Activated CD4-positive, alpha-beta T cell treated with anti-CD3 and anti-CD28 coated beads, Interleukin-2, amount 50 U/mL, for 24 hours (primary cell): ENCODE data around the gene MED7.
"Not testable (repeated sequence)": the region's sequence is repeated elsewhere in the genome, so short reads cannot be mapped to it uniquely, and the experiment has no call there.

Experiments used
- DNase-seq, 2 donors: peaks; one replicate each; pipeline ENCODE4 v3.0.0-alpha.2; 2020; ENCODE audit warnings: low read depth in 1 of 2, low spot score in 1 of 2

Gene MED7, protein sequence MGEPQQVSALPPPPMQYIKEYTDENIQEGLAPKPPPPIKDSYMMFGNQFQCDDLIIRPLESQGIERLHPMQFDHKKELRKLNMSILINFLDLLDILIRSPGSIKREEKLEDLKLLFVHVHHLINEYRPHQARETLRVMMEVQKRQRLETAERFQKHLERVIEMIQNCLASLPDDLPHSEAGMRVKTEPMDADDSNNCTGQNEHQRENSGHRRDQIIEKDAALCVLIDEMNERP

DNA sequence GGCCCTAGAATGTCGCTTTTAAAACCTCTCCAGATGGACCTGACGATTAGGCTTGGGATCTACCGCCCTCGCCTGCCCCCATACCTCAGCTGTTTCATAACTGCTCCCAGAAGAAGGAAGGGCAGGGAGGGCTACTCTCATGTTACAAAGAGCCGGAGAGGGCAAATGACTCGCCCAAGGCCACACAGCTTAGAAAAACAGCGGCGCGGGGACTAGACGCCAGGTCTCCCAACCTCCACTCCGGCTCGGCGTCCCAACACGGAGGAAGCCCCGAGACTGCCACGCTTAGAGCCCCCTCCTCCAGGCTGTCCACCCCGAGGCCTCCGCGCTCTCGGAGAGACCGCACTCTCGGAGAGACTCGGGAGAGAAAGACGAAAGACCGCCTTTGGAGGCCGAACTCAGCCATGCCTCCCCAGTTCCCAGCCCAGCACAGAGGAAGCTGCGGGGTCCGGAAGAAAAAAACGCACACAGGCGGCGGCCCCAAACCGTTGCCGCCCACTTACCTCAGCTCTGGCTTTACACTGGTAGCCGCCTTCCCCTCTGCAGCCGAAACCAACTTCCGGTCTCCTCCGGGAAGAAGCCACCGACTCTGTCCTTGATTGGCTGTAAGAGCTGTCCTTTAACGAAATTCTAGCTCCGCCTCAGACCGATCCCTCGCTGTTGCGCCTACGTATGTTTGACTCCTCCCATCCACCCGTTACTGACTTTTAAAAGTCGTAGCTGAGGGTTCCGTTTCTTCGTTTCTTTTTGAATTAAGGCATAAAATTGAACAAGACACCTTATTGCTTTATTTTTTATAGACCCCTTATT, at the start of gene MED7:
TSS of gene MED7 (minus strand) at position 549 of the 810 bp plus-strand sequence. CDS start 3,434 bp downstream, outside the sequence.
- peak; percentile 57 to 96 for DNase-seq

DNA sequence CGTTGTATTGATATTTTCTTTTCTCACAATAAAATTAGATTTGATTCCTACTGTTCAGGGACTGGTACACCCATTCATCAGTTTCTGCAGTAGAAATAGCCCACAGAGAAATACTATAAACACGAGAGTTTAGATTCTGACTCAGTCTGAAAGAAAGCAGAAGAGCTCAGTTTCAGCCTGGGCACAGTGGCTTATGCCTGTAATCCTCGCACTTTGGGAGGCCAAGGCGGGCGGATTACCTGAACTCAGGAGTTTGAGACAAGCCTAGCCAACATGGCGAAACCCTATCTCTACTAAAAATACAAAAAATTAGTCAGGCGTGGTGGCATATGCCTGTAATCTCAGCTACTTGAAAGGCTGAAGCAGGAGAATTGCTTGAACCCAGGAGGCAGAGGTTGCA, 46.6 kb upstream of the MED7 start:
- peak in 1 of 2 donors; percentile 54 for DNase-seq

DNA sequence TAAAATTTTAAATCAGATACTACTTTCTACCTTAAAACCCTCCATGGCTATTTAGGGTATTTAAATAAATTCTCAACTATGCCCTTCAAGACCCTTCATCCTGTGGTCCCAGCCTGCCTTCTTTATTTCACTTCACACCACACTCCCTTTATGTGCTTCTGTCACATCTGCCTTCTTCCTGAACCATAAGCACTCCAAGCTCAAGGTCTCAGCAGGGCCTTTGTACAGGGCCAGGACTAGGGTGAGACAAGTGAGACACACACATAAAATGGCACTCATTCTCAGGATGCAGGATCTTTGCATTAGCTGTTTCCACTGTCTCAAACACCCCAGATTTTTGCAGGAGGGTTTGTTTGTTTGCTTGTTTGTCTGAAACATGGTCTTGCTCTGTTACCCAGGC, 45.6 kb upstream of the MED7 start:
- no peak for DNase-seq

DNA sequence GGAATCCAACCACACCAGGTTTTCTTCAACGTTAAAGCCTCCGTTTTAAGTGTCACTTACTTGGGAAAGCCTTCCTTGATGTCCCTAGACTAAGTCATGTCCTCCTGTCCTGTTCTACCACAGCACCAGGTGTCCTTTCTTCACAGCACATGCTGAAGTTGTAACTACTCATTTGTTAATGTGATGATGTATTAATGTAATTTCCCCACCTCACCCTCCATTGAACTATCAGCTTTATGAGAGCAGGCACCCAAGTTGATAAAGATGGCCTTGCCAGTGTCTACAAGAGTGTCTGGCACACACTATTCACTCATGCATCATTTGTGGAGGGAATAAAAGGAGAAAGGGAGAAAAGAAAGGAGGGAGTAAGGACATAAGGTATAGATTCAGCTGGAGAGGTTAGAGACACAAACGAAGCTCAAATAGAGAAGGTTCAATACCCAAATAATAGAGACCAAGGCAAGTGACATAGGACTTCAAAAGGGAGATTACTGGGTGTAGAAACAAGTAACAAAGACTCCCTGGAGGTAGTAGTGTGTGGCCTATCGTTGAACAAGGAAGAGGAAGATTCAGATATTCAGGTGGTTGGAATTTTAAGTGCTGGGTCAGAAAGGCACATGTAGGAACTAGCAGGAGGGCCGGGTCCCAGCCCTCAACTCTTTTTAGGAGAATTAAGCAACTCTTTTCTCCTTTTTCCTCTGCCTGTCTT, 44.5 kb upstream of the MED7 start:
- DNase-seq, result no peak

DNA sequence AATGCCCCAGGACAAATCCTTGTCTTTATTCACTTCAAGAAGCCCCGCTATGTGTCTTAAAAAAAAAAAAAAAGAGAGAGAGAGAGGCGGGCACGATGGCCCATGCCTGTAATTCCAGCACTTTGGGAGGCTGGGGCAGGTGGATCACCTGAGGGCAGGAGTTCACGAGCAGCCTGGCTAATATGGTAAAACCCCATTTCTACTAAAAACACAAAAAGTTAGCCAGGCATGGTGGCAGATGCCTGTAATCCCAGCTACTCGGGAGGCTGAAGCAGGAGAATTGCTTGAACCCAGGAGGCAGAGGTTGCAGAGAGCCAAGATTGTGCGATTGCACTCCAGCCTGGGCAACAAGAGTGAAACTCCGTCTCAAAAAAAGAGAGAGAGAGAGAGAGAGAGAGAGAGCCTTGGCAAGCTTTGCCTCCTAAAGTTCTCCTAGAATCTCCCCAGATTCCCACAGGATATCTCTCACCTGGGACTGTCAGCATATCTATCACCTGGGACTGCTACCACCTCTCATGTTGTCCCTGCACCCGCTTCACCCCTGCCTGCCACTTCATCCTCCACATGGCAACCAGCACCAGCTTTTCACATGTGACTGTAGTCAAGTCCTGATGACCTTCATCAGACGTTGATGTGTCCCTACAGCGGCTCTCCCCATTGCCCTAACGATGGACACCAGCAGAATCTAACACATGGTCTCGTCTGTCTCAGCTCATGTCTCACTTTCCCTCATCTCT, 43.8 kb upstream of the MED7 start:
- no peak for DNase-seq

DNA sequence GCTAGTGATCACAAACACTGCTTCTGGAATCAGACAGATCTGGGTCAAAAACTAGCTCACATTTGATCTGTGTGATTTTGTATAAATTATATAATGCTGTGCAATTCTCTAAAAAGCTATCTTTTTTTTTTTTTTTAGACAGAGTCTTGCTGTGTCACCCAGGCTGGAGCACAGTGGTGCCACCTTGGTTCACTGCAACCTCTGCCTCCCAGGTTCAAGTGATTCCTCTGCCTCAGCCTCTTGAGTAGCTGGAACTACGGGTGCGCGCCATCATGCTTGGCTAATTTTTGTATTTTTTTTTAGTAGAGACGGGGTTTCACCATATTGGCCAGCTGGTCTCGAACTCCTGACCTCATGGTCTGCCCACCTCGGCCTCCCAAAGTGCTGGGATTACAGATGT, 42.5 kb upstream of the MED7 start:
- DNase-seq, result not testable (repeated sequence)

DNA sequence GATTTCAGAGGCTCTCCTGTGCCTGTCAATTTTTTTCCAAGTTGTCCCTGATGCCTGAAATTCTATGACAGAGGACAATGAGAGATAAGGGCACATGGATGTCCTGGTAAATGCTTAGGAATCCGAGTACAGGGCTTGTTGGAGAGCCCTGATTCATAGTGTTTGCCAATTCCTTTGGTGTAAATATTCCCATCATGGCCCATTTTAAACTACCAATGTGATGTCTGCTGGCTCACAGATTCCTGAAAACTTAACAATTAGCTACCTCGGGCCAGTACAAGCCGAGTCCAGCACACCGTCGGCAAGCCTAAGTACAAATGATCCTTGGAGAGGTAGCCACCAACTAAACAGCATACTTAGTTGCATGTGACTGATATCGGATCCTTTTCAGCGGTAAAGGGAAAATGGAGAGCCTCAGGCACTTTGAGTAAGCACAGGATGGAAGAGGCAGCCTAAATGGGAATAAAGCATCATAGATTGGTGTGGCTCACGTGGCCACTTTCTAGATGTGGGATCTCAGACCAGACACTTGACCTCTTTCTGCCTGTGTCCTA, 41.5 kb upstream of the MED7 start:
- DNase-seq, result no peak

DNA sequence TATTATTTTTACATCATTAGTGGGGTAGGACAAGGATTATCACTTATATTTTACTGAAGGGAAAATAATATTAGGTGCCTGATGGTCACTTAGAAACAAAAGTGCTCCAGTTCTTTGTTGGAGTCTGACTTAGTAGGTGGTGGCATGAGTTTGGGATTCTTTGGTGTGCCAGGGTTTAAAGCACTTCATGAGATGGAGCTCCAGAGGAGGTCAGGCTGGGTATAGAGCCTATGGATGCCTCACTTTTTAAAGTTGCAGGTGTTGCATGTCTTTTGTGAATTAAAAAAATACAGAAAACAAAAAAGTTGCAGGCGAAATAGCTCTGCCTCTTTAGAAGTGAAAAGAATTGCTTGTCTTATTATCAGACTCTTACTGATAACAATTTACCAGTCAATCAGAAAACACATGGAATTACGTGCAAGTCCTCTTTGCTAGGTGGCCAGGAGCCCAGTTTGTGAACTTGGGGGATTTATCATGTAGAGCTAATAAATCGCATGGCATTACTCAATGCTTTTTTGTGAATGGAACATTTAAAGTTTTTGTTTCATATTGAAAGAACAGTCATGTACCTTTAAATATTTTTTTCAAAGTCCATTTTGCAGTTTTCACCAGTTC, 39.6 kb upstream of the MED7 start:
- no peak for DNase-seq

DNA sequence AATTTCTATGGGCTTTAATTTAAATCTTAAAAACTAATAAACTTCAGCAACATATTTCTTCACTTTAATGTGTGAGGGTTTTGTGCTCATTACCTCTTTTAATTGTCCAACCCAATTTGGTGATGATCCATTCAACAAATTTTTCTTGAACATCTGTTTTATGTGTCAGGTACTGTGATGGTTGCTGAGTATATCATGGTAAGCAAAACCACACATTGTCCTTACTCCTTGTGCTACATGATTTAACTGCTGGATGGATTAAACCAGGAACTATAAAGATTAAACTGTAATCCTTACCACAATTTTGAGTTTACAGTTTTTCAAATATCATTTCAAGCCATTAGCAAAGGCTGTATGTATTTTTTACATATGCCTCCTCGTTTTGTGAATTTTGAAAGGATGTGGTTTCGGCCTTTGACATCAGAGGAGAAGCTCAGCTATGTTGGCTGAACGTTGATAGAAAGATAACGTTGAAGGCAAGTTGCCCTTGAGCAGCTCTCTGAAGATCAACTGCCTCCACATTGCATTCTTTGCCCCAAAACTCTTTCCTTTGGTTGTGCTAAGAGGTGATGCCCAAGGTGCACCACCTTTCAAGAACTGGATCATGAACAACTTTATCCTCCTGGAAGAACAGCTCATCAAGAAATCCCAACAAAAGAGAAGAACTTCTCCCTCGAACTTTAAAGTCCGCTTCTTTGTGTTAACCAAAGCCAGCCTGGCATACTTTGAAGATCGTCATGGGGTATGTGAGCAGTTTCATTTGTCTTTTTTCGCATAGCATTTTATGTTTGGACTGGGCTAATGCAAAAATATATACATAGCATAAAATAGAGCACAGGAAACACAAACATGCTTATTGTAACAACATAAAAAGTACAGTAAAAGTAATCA, 38.0 kb upstream of the MED7 start, which contains the start of gene ITK:
TSS of gene ITK (plus strand) at position 467 of the 891 bp plus-strand sequence. CDS start at position 605, 138 bp downstream.
- DNase-seq, result peak in 1 of 2 donors; percentile 50

DNA sequence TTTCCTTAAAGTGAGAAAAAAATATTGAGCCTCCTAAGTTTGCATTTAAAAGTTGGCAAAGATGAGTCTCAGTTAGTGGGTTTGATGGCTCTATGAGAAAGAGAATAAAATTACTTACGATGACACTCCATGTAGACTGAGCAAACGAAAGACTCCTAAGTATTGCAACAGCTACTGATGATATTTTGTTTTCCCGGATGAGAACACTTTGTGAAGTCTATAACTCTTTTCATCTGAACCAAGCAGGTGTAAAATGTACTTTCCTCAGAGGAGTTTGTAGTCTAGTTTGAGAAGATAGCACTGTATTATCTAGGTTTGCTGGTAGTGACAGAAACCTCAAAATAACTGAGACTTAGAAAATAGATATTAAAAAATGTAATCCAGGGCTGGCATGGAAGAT, 36.3 kb upstream of the MED7 start:
- no peak for DNase-seq

DNA sequence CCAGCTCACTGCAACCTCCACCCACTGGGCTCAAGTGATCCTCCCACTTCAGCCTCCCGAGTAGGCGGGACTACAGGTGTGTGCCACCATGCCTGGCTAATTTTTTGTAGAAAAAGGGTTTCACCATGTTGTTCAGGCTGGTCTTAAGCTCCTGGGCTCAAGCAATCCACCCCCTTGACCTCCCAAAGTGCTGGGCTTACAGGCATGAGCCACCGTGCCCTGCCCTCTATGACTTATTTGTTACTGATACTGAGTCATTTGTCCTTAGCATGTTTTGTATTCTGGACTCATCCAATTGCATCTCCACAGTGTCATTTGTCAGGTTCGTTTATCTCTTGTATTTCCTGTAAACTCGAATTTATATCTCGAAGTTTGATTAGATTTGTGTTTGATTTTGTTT, 35.3 kb upstream of the MED7 start:
- no peak for DNase-seq

DNA sequence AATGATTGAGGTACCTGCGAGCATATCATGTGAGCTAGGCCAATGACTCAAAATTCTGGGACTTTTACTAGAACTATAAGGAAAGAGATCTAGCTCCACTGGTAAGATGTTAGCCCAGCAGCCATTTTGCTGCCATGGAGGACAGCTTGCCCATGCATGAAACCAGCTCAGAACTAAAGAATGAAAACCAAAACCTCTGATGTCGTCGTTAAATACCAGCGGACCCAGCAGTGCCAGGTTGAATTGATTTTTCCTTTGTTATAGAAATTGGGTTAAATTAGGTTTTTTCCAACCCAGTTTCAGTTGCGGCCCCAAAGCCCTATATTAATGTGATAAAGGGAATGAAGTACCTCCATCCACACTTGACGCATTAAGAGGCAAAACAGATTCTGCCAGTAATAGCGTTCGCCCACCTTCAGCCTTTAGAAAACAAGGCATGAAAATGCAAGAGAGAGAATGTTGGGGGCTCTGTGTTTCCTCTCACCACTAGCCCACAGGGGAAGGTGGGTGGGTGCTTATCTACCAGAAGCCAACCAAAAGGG, 32.5 kb upstream of the MED7 start:
- DNase-seq, result no peak

DNA sequence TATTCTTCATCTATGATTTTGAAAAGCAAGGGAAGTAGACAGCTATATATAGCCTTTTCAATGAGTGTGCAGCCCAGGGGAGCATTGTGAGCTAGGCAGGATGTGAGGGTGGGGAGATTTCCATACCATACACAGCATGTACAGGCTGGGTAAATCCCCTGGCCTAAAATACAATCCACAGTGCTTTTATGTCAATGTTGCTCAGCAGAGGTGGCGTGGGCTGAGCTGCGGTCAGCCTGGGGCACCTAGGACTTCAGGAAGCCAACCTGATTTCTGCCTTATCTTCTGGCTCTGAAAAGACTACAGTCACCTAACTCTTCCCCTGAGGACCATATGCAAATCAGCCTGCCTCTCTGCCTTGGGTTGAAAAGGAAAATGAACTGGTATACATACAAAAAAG, 29.7 kb upstream of the MED7 start:
- DNase-seq, result peak; percentile 65 to 91

DNA sequence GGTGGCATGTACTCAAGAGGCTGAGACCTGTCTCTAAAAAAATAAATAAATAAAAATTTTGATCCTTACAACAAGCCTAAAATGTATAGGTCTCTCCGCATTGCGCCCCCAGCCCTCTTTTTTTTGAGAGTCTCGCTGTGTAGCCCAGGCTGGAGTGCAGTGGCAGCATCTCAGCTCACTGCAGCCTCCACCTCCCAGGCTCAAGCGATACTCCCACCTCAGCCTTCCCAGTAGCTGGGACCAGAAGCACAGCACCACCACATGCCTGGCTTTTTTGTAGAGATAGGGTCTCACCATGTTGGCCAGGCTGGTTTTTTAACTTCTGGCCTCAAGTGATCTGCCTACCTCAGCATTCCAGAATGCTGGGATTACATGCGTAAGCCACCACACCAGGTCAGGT, 25.6 kb upstream of the MED7 start:
- DNase-seq, result no peak

DNA sequence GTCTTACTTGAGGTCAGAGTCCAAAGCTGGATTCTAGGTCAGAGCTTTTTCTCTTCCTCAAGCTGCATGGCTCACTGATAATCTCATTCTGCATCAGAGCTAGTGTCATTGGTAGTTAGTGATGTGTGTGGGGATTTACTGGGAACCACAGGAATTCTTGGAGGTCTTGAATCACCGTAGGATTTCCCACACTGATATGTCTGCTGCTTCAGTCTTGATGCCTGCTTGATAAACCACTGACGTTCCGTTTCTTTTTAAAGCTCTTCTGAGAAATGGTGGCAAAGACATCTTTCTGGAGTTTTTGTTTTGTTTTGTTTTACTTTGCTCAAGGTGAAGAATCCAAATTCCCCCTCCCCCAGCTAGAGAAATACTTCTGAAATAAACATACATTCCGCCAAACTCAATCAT, 24.6 kb upstream of the MED7 start:
- DNase-seq, result no peak

DNA sequence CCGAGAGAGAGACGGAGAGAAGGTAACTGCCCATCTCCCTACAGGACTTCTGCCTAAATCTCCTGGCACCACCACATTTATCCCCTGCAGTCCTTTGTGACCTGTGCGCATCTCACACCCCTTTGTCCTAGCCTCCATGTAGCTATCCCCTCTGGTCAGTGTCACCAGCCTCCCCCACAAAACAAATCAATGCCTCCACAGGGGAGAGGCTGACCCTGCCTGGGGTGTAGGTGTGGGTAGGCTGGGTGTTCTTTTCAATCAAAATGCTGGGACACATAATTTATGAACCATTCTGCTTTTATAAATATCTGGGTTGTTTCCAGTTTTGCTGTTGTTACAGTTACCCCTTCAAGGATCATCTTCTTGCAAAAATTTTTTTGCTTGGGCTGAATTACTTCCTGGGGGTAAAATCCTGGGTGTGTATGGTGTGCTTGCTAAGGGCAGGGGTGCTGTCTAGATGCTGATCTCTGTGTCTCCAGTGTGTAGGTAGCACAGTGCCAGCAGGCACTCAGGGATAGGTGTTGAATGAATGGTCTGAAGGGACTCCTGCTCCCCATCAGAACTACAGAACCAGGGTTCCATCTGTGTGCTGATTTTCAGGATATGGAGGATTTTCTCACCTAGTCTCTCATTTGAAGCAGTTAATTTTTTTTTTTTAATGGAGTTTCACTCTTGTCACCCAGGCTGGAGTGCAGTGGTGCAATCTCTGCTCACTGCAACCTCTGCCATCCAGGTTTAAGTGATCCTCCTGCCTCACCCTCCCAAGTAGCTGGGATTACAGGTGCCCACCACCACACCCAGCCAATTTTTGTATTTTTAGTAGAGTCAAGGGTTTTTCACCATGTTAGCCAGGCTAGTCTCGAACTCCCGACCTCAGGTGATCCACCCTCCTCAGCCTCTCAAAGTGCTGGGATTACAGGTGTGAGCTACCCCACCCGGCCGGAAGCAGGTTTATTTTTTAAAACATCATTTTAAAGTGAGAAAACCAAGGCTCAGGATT, 23.8 kb upstream of the MED7 start, which contains the start of gene GARIN3:
TSS of gene GARIN3 (minus strand) at position 51 of the 1,000 bp plus-strand sequence. CDS start 96 bp downstream, outside the sequence.
- DNase-seq, result no peak

DNA sequence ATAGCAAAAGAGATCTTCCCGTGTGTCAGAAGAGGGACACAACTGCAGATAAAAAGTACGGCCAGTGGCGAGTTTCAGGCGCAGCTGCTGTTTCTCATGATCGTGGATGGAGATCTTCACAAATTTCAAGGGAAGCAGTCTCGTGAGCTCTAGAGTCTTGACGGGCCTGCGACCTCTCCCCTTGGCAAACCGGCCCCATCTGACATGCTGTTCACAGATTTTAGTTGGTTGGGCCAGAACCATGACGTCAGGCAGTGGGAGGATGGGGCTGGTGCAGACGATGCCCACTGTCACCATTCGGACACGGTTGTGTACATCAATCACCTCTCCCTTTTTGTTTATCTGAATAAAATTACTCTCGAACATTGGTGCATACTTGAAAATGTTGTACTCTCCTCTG, 23.0 kb upstream of the MED7 start:
- no peak for DNase-seq

DNA sequence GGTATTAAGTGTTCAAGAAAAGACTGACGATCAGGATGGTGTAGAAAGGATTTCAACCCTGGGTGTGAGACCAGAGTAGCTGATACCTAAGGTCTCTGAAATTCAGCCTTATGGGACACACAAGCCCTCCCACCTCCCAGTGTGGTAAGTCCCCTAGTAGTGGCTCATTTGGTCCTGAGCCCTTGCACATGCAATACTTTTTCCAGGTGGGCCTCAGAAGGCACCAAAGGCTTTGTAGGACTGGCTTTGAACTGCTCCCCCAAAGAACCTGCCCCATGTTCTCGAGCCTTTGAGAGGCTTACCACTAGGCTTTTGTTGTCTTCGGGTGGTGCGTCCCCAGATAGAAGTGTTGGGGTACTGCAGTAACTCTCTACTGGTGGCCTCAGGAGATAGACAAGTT, 22.6 kb upstream of the MED7 start:
- no peak for DNase-seq
